ENCODE data around the gene ATF7.
A peak's percentile ranks its signal among the peaks of the same experiment; 100 is the strongest.
"Not testable (repeated sequence)": the region's sequence is repeated elsewhere in the genome, so short reads cannot be mapped to it uniquely, and the experiment has no call there.

The ATF7 gene

GRCh38 chr12:53603196-53603595 lies 23.0 kb downstream of the ATF7 start:
- no peak overlapping the region for H3K27ac ChIP-seq
- TF ChIP-seq ZFX (IDR thresholded peaks at IDR 0.05; ENCODE audit: borderline replicate concordance) (no peak), CTCF (IDR thresholded peaks at IDR 0.05) (no peak)

- no peak for TF ChIP-seq ZFX (IDR thresholded peaks at IDR 0.05; ENCODE audit: borderline replicate concordance)
- TF ChIP-seq CTCF (IDR thresholded peaks at IDR 0.05): no peak
- H3K27ac ChIP-seq: no peak overlapping the region
Measured at GRCh38 chr12:53602176-53602864, 23.9 kb downstream of the ATF7 start.

GRCh38 chr12:53601296-53601847 lies 24.8 kb downstream of the ATF7 start:
- no peak overlapping the region for H3K27ac ChIP-seq
- TF ChIP-seq CTCF (IDR thresholded peaks at IDR 0.05): no peak
- TF ChIP-seq ZFX (IDR thresholded peaks at IDR 0.05; ENCODE audit: borderline replicate concordance): no peak

GRCh38 chr12:53600490-53601295 lies 25.5 kb downstream of the ATF7 start:
- peak overlapping the region; percentile 8; the same call in 1 of the 2 replicates for H3K27ac ChIP-seq
- TF ChIP-seq CTCF (IDR thresholded peaks at IDR 0.05): no peak
- TF ChIP-seq ZFX (IDR thresholded peaks at IDR 0.05; ENCODE audit: borderline replicate concordance): no peak

GRCh38 chr12:53599579-53599978 lies 26.6 kb downstream of the ATF7 start:
- no peak overlapping the region for H3K27ac ChIP-seq
- TF ChIP-seq CTCF (IDR thresholded peaks at IDR 0.05) (peak; percentile 16; the same call in 1 of the 2 replicates), ZFX (IDR thresholded peaks at IDR 0.05; ENCODE audit: borderline replicate concordance) (no peak)

GRCh38 chr12:53598971-53599370 lies 27.2 kb downstream of the ATF7 start:
- H3K27ac ChIP-seq: not testable (repeated sequence)

- TF ChIP-seq CTCF (IDR thresholded peaks at IDR 0.05) (no peak), ZFX (IDR thresholded peaks at IDR 0.05; ENCODE audit: borderline replicate concordance) (no peak)
- no peak overlapping the region for H3K27ac ChIP-seq
Measured at GRCh38 chr12:53596920-53597363, 29.2 kb downstream of the ATF7 start.
